A673 (cell line): ENCODE data around the gene TAF6L. TPM values are rescaled to one million over a fixed set of nuclear protein-coding genes. Genes with fewer than 3 reads are reported as not detected.

Experiments used
- BruUV-seq: library from RNA; stranded (reverse); fragments of 400-500 nt; replicated peaks from 2 replicates; lab custom pipeline; 2021; lab: Mats Ljungman, UMichigan
- CTCF ChIA-PET: fragments of 300-600 bp; sonication (Branson Sonifier 250); formaldehyde crosslinking; loops from one replicate; lab custom pipeline; 2022; ENCODE audit warnings: antibody characterized with exemption; lab: Charles Lee
- POLR2A ChIA-PET: fragments of 300-600 bp; sonication (Branson Sonifier 250); formaldehyde crosslinking; loops from one replicate; lab custom pipeline; 2022; ENCODE audit warnings: antibody characterized with exemption; ENCODE audit not compliant: low non-redundant PET; lab: Charles Lee
- DNase-seq: peaks from one replicate; pipeline ENCODE4 v3.0.0-alpha.2; 2015; ENCODE audit warnings: low spot score
- H3K27ac ChIP-seq: fragments of 200-600 bp; sonication (generic); 2 replicates; pipeline ENCODE4 v1.5.1; 2016; ENCODE audit warnings: mixed run types, low read depth, mild to moderate bottlenecking, mixed read lengths, antibody characterized with exemption, low read length; ENCODE audit not compliant: poor library complexity, severe bottlenecking
- H3K27me3 ChIP-seq: fragments of 200-600 bp; sonication (generic); replicated peaks from 2 replicates; pipeline ENCODE4 v1.6.1; 2017; ENCODE audit warnings: mixed run types, low read depth, mild to moderate bottlenecking, mixed read lengths, antibody characterized with exemption, low read length; ENCODE audit not compliant: insufficient read depth, poor library complexity
- H3K36me3 ChIP-seq: fragments of 200-600 bp; sonication (generic); 2 replicates; pipeline ENCODE4 v1.6.1; 2016; ENCODE audit warnings: mixed run types, mild to moderate bottlenecking, mixed read lengths, antibody characterized with exemption, low read length; ENCODE audit not compliant: insufficient read depth, poor library complexity, severe bottlenecking
- H3K4me1 ChIP-seq: fragments of 200-600 bp; sonication (generic); 2 replicates; pipeline ENCODE4 v1.6.1; 2017; ENCODE audit warnings: mixed run types, mild to moderate bottlenecking, mixed read lengths, antibody characterized with exemption, low read length; ENCODE audit not compliant: insufficient read depth, poor library complexity, severe bottlenecking
- H3K4me3 ChIP-seq: fragments of 200-600 bp; sonication (generic); 2 replicates; pipeline ENCODE4 v1.5.1; 2016; ENCODE audit warnings: low read depth, mixed run types, mild to moderate bottlenecking, mixed read lengths, low read length; ENCODE audit not compliant: poor library complexity, severe bottlenecking
- H3K9me3 ChIP-seq: fragments of 200-600 bp; sonication (generic); 2 replicates; pipeline ENCODE4 v1.6.1; 2016; ENCODE audit warnings: mixed run types, low read depth, mild to moderate bottlenecking, mixed read lengths, antibody characterized with exemption, low read length; ENCODE audit not compliant: poor library complexity, severe bottlenecking
- CTCF ChIP-seq: fragments of 300-800, 200-600 bp; sonication (generic); conservative IDR thresholded peaks from 2 replicates; pipeline ENCODE4 v1.5.1; 2017; ENCODE audit warnings: low read depth, mild to moderate bottlenecking, antibody characterized with exemption, low read length, moderate library complexity, mixed read lengths
- EZH2 ChIP-seq: fragments of 200-600 bp; sonication (generic); IDR thresholded peaks from 2 replicates; pipeline ENCODE4 v1.6.1; 2017; ENCODE audit warnings: borderline replicate concordance, low read depth, mild to moderate bottlenecking, mixed read lengths, antibody characterized with exemption, low read length; ENCODE audit not compliant: poor library complexity, severe bottlenecking
- intact Hi-C: fragments of 100-400 bp; cut with micrococcal nuclease; formaldehyde crosslinking; loops from one replicate; pipeline ENCODE4 v1.10.0; 2022; ENCODE audit not compliant: unreplicated experiment
- total RNA-seq: library from RNA; stranded (reverse); gene quantifications from 2 replicates; pipeline ENCODE4 v1.2.3, GENCODE V29; 2021

The TAF6L gene
- total RNA-seq, 1 experiment from 2014 or later: 70.9 TPM

DNA sequence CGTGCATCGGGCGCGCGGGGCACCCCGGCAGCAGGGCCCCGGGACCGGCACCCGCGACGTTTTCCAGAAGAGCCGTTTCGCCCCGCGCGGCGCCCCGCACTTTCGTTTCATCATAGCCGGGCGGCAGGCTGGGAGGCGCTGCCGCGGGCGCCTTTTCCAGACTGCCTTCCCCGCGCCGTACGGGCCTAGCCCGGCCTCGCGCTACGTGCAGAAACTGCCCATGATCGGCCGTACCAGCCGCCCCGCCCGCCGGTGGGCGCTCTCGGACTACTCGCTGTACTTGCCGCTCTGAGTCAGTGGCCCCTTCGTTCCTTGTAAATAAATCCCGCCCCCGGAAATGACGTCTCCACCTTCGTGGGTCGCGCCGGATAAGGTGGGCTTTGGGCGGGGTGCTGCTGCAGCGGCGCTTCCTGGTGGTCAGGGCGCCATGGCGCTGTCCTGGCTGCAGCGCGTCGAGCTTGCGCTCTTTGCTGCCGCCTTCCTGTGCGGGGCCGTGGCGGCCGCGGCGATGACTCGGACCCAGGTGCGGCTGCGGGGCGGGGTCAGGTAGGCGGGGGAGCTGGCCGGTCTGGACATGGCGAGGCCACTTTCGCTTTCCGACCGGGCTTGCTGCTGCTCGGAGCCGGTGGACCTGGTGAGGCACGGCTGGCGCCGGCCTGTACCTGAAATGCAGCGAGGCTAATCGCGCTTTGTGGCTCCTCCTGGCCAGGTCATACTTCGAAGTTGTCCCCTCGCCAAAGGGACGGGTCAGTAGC is 16.0 kb downstream of the TAF6L start, which contains the start of gene TMEM179B:
TSS of gene TMEM179B (plus strand) at position 398 of the 755 bp plus-strand sequence. CDS start at position 428, 30 bp downstream.
- POLR2A ChIA-PET: interaction anchor here (0.6 to 1.2 kb wide), 3 partner anchors 45 to 893 kb away, joined by 3 to 10 read pairs (median 3); partner anchors contain the start of gene STX5
- peak within 1 kb of the TSS; percentile 74 for H3K4me3 ChIP-seq
- BruUV-seq: no TSS peak
- peaks cover 48% of the 10 kb centered on the region for H3K36me3 ChIP-seq
- peak; percentile 64 for TF ChIP-seq CTCF
- TF ChIP-seq EZH2: no peak
- peaks cover 25% of the 10 kb centered on the region for H3K4me1 ChIP-seq
- H3K9me3 ChIP-seq: no peaks in the 10 kb centered on the region
- DNase-seq: peak; percentile 100
- intact Hi-C loops: loop anchor here (1.0 to 5.0 kb wide), 3 partner anchors 55 to 95 kb away; partner anchors contain the start of gene SLC3A2
- H3K27ac ChIP-seq: peak within 1 kb of the TSS; percentile 92
- CTCF ChIA-PET: interaction anchor here (0.5 to 1.5 kb wide), 10 partner anchors 16 to 213 kb away, joined by 3 to 9 read pairs (median 4); partner anchors contain the start of genes EEF1G, POLR2G, STX5 and TAF6L
- no peaks in the 10 kb centered on the region for H3K27me3 ChIP-seq

GRCh38 chr11:62788991-62789390 is 17.8 kb downstream of the TAF6L start:
- TF ChIP-seq CTCF: no peak
- POLR2A ChIA-PET: interaction anchor here (0.6 kb wide), 1 partner anchor 60 kb away, joined by 3 read pairs; no protein-coding TSS in a partner anchor
- no peak for DNase-seq
- CTCF ChIA-PET: interaction anchor here (0.8 kb wide), 1 partner anchor 364 kb away, joined by 3 read pairs; no protein-coding TSS in a partner anchor
- BruUV-seq: no TSS peak
- peak overlapping the region; percentile 5 for H3K4me3 ChIP-seq
- intact Hi-C loops: loop anchor here (5.0 kb wide), 2 partner anchors 53 to 93 kb away; partner anchors contain the start of gene SLC3A2
- H3K27ac ChIP-seq: peak overlapping the region; percentile 19
- no peaks in the 10 kb centered on the region for H3K9me3 ChIP-seq
- H3K27me3 ChIP-seq: no peaks in the 10 kb centered on the region
- peaks cover 31% of the 10 kb centered on the region for H3K4me1 ChIP-seq
- H3K36me3 ChIP-seq: peaks cover 50% of the 10 kb centered on the region

- H3K27ac ChIP-seq: peak overlapping the region; percentile 39
- no peak for TF ChIP-seq EZH2
- no peak for TF ChIP-seq CTCF
- BruUV-seq: no TSS peak
- ChIA-PET POLR2A (no interaction called here), CTCF (interaction anchor here (0.8 kb wide), 1 partner anchor 365 kb away, joined by 3 read pairs; no protein-coding TSS in a partner anchor)
- H3K4me3 ChIP-seq: no peak overlapping the region
- H3K27me3 ChIP-seq: no peaks in the 10 kb centered on the region
- no peaks in the 10 kb centered on the region for H3K9me3 ChIP-seq
- DNase-seq: no peak
- H3K36me3 ChIP-seq: peaks cover 56% of the 10 kb centered on the region
- intact Hi-C loops: loop anchor here (5.0 kb wide), 2 partner anchors 53 to 93 kb away; partner anchors contain the start of gene SLC3A2
- H3K4me1 ChIP-seq: peaks cover 33% of the 10 kb centered on the region
Observed at GRCh38 chr11:62789576-62789975, 18.4 kb downstream of the TAF6L start.
